GM20431 (cell line): ENCODE data around the gene ELMO1.

Source experiments
- in situ Hi-C: fragments of 300-500 bp; cut with MseI, MboI; formaldehyde crosslinking; loops from one replicate; pipeline ENCODE4 v1.15.0; 2020; ENCODE audit warnings: low sequenced_read_pairs; ENCODE audit not compliant: unreplicated experiment

The ELMO1 gene

GRCh38 chr7:37027557-37028341 lies 420.9 kb downstream of the ELMO1 start:
- in situ Hi-C loops = no loop called here

DNA sequence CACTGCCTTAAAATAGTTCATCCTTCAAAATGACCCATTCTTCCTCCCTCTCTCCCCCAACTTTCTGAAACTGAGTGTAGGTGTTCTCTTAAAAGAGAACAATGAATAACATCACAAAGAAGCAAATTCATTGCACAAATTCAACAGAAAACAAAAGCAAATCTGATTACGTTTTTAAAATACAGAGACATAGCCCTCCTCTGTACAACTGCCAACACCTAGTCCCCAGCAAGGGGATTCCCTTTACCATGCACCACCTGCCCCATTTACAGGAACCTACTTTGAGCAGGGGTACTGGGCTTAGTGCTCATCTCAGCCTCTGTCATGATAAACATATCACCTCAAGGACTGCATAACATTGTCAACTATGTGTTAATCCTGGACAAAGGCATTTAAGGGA lies 421.6 kb downstream of the ELMO1 start:
- in situ Hi-C loops = no loop called here

- in situ Hi-C loops = no loop called here
Measured at GRCh38 chr7:37018954-37019353, 429.7 kb downstream of the ELMO1 start.

GRCh38 chr7:37016064-37016878 lies 432.4 kb downstream of the ELMO1 start:
- in situ Hi-C loops = no loop called here

GRCh38 chr7:37015353-37016034 lies 433.2 kb downstream of the ELMO1 start:
- in situ Hi-C loops = no loop called here

- in situ Hi-C loops = no loop called here
Measured at GRCh38 chr7:37013771-37014170, 434.9 kb downstream of the ELMO1 start.

DNA sequence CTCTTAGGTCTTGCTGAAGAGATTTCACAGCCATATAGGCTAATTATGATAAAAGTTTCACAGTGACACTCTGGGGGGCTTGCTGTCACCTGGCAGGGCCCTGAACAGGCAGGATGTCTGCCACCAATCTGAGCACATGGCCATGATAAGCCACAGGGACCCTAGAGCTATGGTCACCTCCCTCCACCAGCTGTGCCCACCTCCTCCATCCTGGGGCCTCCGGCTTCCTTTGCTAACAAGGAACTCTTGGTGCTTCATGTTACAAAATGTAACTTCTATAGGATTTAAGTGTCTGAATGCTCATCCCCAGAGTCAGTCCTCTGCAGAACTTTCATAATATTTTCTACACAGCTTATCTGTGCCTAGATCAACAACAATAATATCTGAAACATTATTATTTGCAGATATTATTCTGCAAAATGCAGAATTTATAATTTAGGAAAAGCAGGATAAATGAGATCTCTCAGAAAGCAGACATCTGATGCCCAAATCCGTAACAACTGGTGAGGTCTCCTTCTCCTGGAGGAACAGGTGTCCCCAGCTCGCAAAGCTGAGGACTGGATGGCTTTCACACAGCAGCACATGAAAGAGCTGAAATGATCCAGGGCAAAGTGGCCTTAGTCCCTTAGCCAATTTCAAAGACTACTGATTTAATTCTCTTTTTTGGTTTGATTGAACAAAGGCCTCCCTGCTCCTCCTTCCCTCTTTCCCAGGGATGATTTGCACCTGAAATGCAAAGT lies 437.3 kb downstream of the ELMO1 start:
- in situ Hi-C loops = no loop called here

GRCh38 chr7:37009125-37009675 lies 439.5 kb downstream of the ELMO1 start:
- in situ Hi-C loops = no loop called here

DNA sequence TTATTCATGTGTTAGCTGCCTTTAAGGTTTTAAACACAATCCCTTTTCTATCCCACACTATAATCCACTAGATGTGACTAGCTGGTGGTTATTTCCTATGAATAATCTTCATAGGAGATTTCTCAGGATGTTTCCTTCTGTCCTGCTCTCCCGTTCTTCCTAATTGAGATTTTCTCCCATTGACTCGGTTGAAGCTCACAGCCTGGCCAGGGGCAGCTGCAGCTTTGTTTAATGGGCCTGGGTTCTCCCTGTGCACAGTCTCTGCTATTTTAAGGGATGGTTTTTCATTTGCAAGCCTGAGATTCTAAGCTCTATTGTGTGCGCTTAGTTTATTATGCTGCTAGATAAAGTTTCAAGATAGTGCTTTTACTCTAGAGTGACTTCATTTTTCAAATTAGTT lies 441.0 kb downstream of the ELMO1 start:
- in situ Hi-C loops = no loop called here

DNA sequence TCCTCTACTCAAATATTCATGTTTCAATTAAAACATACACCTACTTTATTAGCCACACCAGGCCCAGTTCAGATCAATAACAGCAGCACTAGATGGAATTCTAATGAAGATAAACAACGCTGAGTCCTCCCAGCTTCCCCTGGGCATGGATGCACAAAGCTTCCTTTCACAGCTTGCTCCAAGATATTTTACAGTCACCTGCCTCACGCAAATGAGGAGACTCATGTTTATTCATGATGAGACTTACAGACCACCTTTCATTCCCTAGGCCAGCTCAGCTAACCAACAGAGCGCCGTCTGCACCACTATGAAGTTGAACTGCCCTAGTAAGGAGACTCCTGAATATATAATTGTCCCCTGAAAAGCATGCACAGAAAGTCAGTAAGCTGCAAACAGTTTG lies 441.4 kb downstream of the ELMO1 start:
- in situ Hi-C loops = no loop called here

DNA sequence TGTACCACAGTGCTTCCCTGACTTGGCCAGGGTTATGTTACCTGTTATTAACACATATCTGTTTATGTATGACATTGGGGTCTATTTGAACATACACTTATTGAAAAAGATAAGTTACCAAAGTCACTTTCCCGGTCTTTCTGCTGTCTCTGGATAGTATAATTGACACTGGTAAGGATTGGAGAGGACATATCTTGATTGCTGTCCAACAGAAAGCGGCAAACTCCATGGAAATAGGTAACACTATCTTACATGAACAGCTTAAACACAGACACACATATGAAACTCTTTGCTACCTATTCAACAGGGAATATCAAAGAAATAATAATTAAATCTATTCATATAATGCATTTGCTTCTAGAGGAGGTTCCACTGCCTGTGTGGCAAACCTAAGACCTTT lies 441.9 kb downstream of the ELMO1 start:
- in situ Hi-C loops = no loop called here

DNA sequence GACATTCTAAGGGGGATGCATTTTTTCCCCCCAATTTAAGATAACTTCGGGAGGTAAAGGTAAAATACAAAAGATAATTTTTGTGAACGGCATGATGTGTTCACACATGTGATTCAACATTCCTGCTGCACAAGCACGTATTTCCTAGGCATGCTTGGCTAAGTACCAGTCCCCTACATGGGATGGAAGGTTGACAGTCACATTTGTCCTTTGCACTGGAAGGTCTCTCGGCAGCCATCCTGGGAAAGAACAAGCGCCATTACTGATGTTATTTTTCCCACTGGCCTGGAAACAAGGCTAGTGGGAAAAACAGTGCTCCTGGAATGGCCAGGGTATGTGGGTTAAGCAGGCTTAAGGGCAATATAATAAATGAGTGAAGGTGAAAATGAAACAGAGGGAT lies 448.2 kb downstream of the ELMO1 start:
- in situ Hi-C loops = no loop called here

GRCh38 chr7:36999626-37000485 lies 448.8 kb downstream of the ELMO1 start:
- in situ Hi-C loops = loop anchor here (25.0 kb wide), 1 partner anchor 187 kb away; no protein-coding TSS in a partner anchor

- in situ Hi-C loops = loop anchor here (25.0 kb wide), 1 partner anchor 192 kb away; no protein-coding TSS in a partner anchor
Measured at GRCh38 chr7:36995776-36996175, 452.9 kb downstream of the ELMO1 start.

DNA sequence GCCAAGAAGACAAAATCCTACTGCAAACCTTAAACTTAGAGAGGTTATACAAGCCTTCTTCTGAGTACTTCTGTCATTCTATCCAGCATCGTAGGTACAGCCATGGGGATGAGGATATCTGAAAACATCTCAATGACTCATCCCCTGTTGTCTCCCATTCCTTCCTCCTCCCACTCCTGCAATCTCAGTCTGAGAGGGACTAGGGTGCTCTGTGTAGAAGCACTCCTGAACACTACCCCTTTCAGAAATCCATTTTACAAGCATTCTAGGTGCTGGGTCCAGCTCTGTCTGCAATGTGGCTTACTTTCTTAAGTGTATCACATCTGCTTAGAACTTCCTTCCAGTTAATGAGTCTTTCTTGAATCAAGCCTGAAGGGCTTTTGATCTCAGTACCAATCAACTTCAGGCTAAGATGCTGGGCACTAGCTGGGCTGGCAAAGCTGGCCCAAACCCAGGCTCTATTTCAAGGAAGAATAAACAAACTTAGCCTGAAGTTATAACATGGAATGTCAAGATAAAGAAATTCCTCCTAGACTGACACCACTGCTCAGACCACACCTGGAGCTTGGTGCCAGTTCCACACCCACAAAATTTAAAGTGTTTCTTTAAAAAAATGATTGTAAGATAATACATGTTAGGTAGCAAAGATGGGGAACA lies 454.1 kb downstream of the ELMO1 start:
- in situ Hi-C loops = loop anchor here (25.0 kb wide), 1 partner anchor 193 kb away; no protein-coding TSS in a partner anchor

DNA sequence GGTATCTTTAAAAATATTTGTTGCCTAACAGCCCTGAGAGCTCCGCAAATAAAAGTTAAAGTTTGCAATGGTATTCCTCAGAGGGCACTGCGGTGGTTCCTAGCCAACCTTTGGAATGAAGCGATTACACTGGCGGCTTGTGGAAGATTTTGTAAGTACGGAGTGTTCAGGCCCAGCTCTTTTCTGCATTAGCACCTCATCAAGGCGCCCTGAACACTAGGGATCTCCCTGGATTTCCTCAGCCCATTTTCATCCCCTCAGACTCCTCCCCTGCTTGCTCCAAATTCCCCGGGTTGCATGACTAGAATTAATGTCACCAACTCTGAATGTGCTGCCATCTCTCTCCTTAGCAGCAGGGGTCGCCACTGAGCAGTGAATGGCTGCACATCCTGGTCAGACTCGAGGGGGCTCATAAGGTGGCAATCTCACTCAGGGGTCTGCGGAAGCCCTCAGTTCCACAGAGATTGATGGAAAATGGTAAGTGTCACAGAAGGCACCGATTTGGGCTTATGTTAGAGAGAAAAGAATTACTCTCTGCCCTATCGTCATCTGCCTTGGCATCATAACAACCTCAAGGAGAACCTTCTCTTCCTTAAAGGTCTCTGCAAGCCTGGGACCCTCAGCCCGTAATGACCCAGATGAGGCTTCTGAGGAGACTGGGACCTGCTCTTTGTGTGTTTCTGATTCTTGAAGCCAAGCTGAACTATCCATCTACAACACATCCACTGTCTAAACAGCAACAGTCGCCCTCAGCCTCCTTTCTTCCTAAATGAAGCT lies 461.5 kb downstream of the ELMO1 start:
- in situ Hi-C loops = loop anchor here (25.0 kb wide), 1 partner anchor 200 kb away; no protein-coding TSS in a partner anchor

GRCh38 chr7:36986511-36986933 lies 462.1 kb downstream of the ELMO1 start:
- in situ Hi-C loops = loop anchor here (25.0 kb wide), 1 partner anchor 201 kb away; no protein-coding TSS in a partner anchor
